Brain microvascular endothelial cell (primary cell): ENCODE results near the gene IFNGR1.

ENCODE experiments used
- DNase-seq: peaks from one replicate; pipeline ENCODE4 v3.0.0-alpha.2; 2020
- H3K27ac ChIP-seq: fragments of 250-450 bp; sonication (Bioruptor Pico); 2 replicates; pipeline ENCODE4 v1.5.1; 2020; ENCODE audit warnings: mild to moderate bottlenecking, moderate library complexity
- H3K27me3 ChIP-seq: fragments of 250-450 bp; sonication (Bioruptor Pico); replicated peaks from 2 replicates; pipeline ENCODE4 v1.5.1; 2020; ENCODE audit warnings: mild to moderate bottlenecking
- H3K36me3 ChIP-seq: fragments of 250-450 bp; sonication (Bioruptor Pico); replicated peaks from 2 replicates; pipeline ENCODE4 v1.5.1; 2020; ENCODE audit warnings: mild to moderate bottlenecking
- H3K4me3 ChIP-seq: 2 replicates; pipeline ENCODE4 v1.5.1; 2011; ENCODE audit warnings: low read depth, mild to moderate bottlenecking, control low read depth, low read length, moderate library complexity
- CTCF ChIP-seq: IDR thresholded peaks from 2 replicates; pipeline ENCODE4 v1.5.1; 2011; ENCODE audit warnings: low read depth, mild to moderate bottlenecking, moderate library complexity, low read length, control low read depth, inconsistent platforms; ENCODE audit errors: missing control alignments
- in situ Hi-C: cut with HindIII; loops from 2 replicates; pipeline ENCODE4 v1.10.0; 2017; ENCODE audit warnings: low sequenced_read_pairs, low pct_ligation_motif_present

The IFNGR1 gene

DNA sequence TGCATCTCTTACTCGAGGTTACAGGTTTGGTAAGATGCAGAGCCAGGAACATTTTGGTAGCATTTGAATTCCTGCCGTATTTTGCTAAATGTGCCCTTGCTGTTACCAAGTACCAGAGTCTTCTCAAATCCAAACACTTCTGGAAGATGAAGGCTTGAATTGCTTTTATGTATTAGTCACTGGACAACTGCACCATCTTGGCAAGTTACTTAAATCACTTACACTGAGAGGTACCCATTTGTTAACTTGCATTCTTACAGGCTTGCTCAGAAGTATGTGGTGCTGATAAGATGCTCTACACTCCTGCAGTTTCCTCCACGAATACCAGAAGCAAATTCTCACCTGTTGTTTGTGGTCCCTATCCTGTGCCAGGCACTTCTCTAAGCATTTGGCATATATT lies 58.4 kb downstream of the IFNGR1 start:
- in situ Hi-C loops, result no loop called here
- TF ChIP-seq CTCF, result no peak
- peak; percentile 6 for DNase-seq

DNA sequence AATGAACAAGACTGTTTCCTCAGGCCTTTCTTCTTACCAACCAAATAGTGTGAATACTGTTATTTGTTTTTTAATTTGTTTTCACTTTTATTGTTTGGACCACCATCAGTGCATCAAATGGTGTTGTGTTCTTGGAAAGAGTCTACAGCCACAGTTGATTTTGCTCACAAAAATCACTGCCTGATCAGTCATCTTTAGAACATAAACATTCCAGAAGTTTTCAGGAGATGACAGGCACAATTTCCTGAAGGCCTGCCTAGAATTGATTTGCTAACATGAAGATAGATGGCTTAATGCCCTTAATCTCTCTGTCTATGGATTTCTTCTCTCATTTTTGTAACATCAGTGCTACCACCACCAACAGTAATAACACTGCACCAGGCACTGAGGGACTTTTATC lies 59.3 kb downstream of the IFNGR1 start:
- Histone ChIP-seq H3K4me3 (no peak overlapping the region), H3K27ac (no peak overlapping the region), H3K27me3 (no peaks in the 10 kb centered on the region), H3K36me3 (no peaks in the 10 kb centered on the region)
- in situ Hi-C loops, result no loop called here
- DNase-seq, result peak; percentile 13
- TF ChIP-seq CTCF, result no peak

More for the DNA sequence above, 58.4 kb downstream of the IFNGR1 start:
- Histone ChIP-seq H3K27me3 (no peaks in the 10 kb centered on the region), H3K36me3 (no peaks in the 10 kb centered on the region), H3K27ac (no peak overlapping the region), H3K4me3 (no peak overlapping the region)

DNA sequence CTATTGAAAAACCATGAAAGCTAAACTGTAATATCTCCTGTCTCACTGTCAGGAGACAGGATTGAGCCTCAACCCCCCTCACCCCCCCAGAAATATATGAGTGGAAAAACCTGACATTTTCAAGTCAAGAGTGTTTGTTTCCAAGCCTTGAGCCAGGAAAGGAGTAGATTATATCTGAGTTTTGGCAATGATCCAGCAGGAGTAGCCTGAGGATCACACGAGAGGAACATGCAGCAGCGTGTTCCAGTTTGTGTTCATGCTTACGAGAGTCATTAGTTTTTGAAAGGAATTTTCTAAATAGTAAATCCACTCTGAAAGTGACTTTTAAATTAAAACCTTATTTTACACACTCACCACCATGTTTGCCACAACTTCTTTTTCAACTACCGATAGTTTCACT lies 61.6 kb downstream of the IFNGR1 start:
- no peak overlapping the region for H3K4me3 ChIP-seq
- no peak for DNase-seq
- TF ChIP-seq CTCF, result no peak
- no peaks in the 10 kb centered on the region for H3K27me3 ChIP-seq
- H3K27ac ChIP-seq, result no peak overlapping the region
- no peaks in the 10 kb centered on the region for H3K36me3 ChIP-seq
- in situ Hi-C loops, result no loop called here

- Histone ChIP-seq H3K36me3 (no peaks in the 10 kb centered on the region), H3K27me3 (no peaks in the 10 kb centered on the region), H3K27ac (no peak overlapping the region), H3K4me3 (no peak overlapping the region)
- in situ Hi-C loops, result no loop called here
- TF ChIP-seq CTCF, result no peak
- no peak for DNase-seq
Measured at GRCh38 chr6:137156650-137157049, 62.5 kb downstream of the IFNGR1 start.

- in situ Hi-C loops, result no loop called here
- no peak for TF ChIP-seq CTCF
- H3K27me3 ChIP-seq, result no peaks in the 10 kb centered on the region
- no peaks in the 10 kb centered on the region for H3K36me3 ChIP-seq
- no peak overlapping the region for H3K4me3 ChIP-seq
- peak; percentile 17 for DNase-seq
- H3K27ac ChIP-seq, result no peak overlapping the region
Measured at GRCh38 chr6:137155830-137156229, 63.4 kb downstream of the IFNGR1 start.

- Histone ChIP-seq H3K27ac (no peak overlapping the region), H3K4me3 (no peak overlapping the region), H3K27me3 (no peaks in the 10 kb centered on the region), H3K36me3 (no peaks in the 10 kb centered on the region)
- TF ChIP-seq CTCF, result no peak
- in situ Hi-C loops, result no loop called here
- no peak for DNase-seq
Measured at GRCh38 chr6:137150072-137150471, 69.1 kb downstream of the IFNGR1 start.
